Small intestine (tissue), 7 donors: ENCODE data around the gene MYL5. TPM values are rescaled to one million over a fixed set of nuclear protein-coding genes. Genes with fewer than 3 reads are reported as not detected.

Experiments
- DNase-seq, 2 donors: peaks; one replicate each; pipeline versions ENCODE4 v3.0.0 to v3.0.0-alpha.2; 2013
- FAIRE-seq: peaks from 2 replicates; lab custom pipeline; 2012; peaks lifted over from hg19 to GRCh38; lab: Jason Lieb, UNC
- H3K27ac ChIP-seq, 3 donors: one replicate each; pipeline ENCODE4 v1.5.1; 2013; ENCODE audit warnings: low read length in 2 of 3, mild to moderate bottlenecking in 2 of 3, control low read depth in 1 of 3, inconsistent platforms in 1 of 3, low read depth in 1 of 3, moderate library complexity in 1 of 3
- H3K27me3 ChIP-seq, 3 donors: one replicate each; pipeline ENCODE4 v1.6.1; 2013; ENCODE audit warnings: low read length in 3 of 3, inconsistent platforms in 1 of 3; ENCODE audit not compliant: control insufficient read depth in 3 of 3, insufficient read depth in 3 of 3
- H3K36me3 ChIP-seq, 3 donors: one replicate each; pipeline ENCODE4 v1.6.1; 2013; ENCODE audit warnings: low read length in 3 of 3, inconsistent platforms in 1 of 3, low read depth in 1 of 3, mild to moderate bottlenecking in 1 of 3, moderate library complexity in 1 of 3; ENCODE audit not compliant: control insufficient read depth in 3 of 3, insufficient read depth in 2 of 3
- H3K4me1 ChIP-seq, 3 donors: one replicate each; pipeline ENCODE4 v1.6.1; 2013; ENCODE audit warnings: low read length in 2 of 3, inconsistent platforms in 1 of 3, low read depth in 1 of 3, mild to moderate bottlenecking in 1 of 3, moderate library complexity in 1 of 3; ENCODE audit not compliant: control insufficient read depth in 3 of 3, insufficient read depth in 2 of 3
- H3K4me3 ChIP-seq, 3 donors: one replicate each; pipeline ENCODE4 v1.5.1; 2013; ENCODE audit warnings: low read length in 3 of 3, control low read depth in 1 of 3, inconsistent platforms in 1 of 3, low read depth in 1 of 3, mild to moderate bottlenecking in 1 of 3, moderate library complexity in 1 of 3
- H3K9me3 ChIP-seq, 2 donors: one replicate each; pipeline ENCODE4 v1.6.1; 2013; ENCODE audit warnings: low read depth in 1 of 2, low read length in 1 of 2; ENCODE audit not compliant: control insufficient read depth in 2 of 2, insufficient read depth in 1 of 2
- WGBS, 3 donors: extraction: QIAGEN DNeasy Blood & Tissue Kit; methylation state at CpG; one replicate each; pipeline ENCODE4 v1.1.7; 2013; 5-methylcytosine and 5-hydroxymethylcytosine counted together
- polyA plus RNA-seq, 4 donors: library from polyadenylated mRNA; stranded (reverse) in 3 of 4; unstranded in 1 of 4; fragments of 200-250 nt in 3 of 4; fragments of 120-200 nt in 1 of 4; gene quantifications; one replicate each; pipeline versions ENCODE4 v1.2.1 to v1.2.3, GENCODE V29; 2013
- donor health status: healthy with polysubstance abuse.
- donor health status: control.
- donor health status: control.
- donor health status: Bipolar disorder and iron deficiency.
- donor health status: healthy.

MYL5 gene
- polyA plus RNA-seq, 4 donors = 36.1 to 316 (median 159) TPM

GRCh38 chr4:653831-654502 is 20.4 kb upstream of the MYL5 start:
- FAIRE-seq (no peak), DNase-seq (no peak)
- no peak overlapping the region for H3K27ac ChIP-seq
- H3K4me1 ChIP-seq = no peaks in the 10 kb centered on the region
- H3K36me3 ChIP-seq = no peaks in the 10 kb centered on the region
- H3K4me3 ChIP-seq = no peak overlapping the region
- no peaks in the 10 kb centered on the region for H3K9me3 ChIP-seq
- WGBS, 3 donors = 85 to 86% (median 85%) methylated on average over 28 to 29 of the region's 29 CpGs
- H3K27me3 ChIP-seq = peaks cover 0 to 28% (median 4%) of the 10 kb centered on the region in 3 donors

- Histone ChIP-seq H3K27ac (no peak overlapping the region), H3K4me3 (no peak overlapping the region), H3K4me1 (no peaks in the 10 kb centered on the region), H3K36me3 (no peaks in the 10 kb centered on the region), H3K9me3 (no peaks in the 10 kb centered on the region), H3K27me3 (peaks cover 0 to 28% (median 4%) of the 10 kb centered on the region in 3 donors)
- 93 to 94% (median 93%) methylated on average over 16 to 17 of the region's 17 CpGs for WGBS, 3 donors
- DNase-seq (no peak), FAIRE-seq (no peak)
Measured at GRCh38 chr4:654503-654845, 19.9 kb upstream of the MYL5 start.

GRCh38 chr4:654871-655463 is 19.4 kb upstream of the MYL5 start:
- H3K9me3 ChIP-seq = no peaks in the 10 kb centered on the region
- no peaks in the 10 kb centered on the region for H3K4me1 ChIP-seq
- H3K4me3 ChIP-seq = no peak overlapping the region
- peaks cover 0 to 27% (median 4%) of the 10 kb centered on the region in 3 donors for H3K27me3 ChIP-seq
- FAIRE-seq = no peak
- WGBS, 3 donors = 48 to 55% (median 52%) methylated on average over 17 of the region's 17 CpGs
- DNase-seq = no peak
- no peak overlapping the region for H3K27ac ChIP-seq
- H3K36me3 ChIP-seq = peaks cover 0 to 3% (median 0%) of the 10 kb centered on the region in 3 donors

GRCh38 chr4:655464-656151 is 18.7 kb upstream of the MYL5 start:
- H3K4me3 ChIP-seq = no peak overlapping the region
- DNase-seq (no peak), FAIRE-seq (no peak)
- H3K9me3 ChIP-seq = no peaks in the 10 kb centered on the region
- peaks cover 0 to 4% (median 0%) of the 10 kb centered on the region in 3 donors for H3K36me3 ChIP-seq
- H3K4me1 ChIP-seq = no peaks in the 10 kb centered on the region
- H3K27ac ChIP-seq = no peak overlapping the region
- 55 to 65% (median 63%) methylated on average over 23 to 26 of the region's 26 CpGs for WGBS, 3 donors
- peaks cover 0 to 21% (median 4%) of the 10 kb centered on the region in 3 donors for H3K27me3 ChIP-seq

GRCh38 chr4:656436-657337 is 17.7 kb upstream of the MYL5 start:
- H3K27ac ChIP-seq = no peak overlapping the region
- H3K4me3 ChIP-seq = no peak overlapping the region
- peaks cover 0 to 12% (median 2%) of the 10 kb centered on the region in 3 donors for H3K27me3 ChIP-seq
- WGBS, 3 donors = 67 to 72% (median 69%) methylated on average over 53 to 58 of the region's 58 CpGs
- peaks cover 0 to 4% (median 0%) of the 10 kb centered on the region in 3 donors for H3K36me3 ChIP-seq
- H3K4me1 ChIP-seq = no peaks in the 10 kb centered on the region
- no peak for DNase-seq
- H3K9me3 ChIP-seq = no peaks in the 10 kb centered on the region
- FAIRE-seq = no peak

- FAIRE-seq = no peak
- 70 to 81% (median 78%) methylated on average over 19 to 23 of the region's 23 CpGs for WGBS, 3 donors
- Histone ChIP-seq H3K36me3 (peaks cover 0 to 4% (median 0%) of the 10 kb centered on the region in 3 donors), H3K4me1 (no peaks in the 10 kb centered on the region), H3K9me3 (no peaks in the 10 kb centered on the region), H3K4me3 (no peak overlapping the region), H3K27ac (no peak overlapping the region), H3K27me3 (peaks cover 0 to 6% (median 2%) of the 10 kb centered on the region in 3 donors)
- DNase-seq = no peak
Measured at GRCh38 chr4:657338-657833, 17.0 kb upstream of the MYL5 start.

- Histone ChIP-seq H3K36me3 (peaks cover 0 to 4% (median 0%) of the 10 kb centered on the region in 3 donors), H3K27ac (no peak overlapping the region), H3K4me1 (no peaks in the 10 kb centered on the region), H3K9me3 (no peaks in the 10 kb centered on the region), H3K27me3 (peaks cover 0 to 4% (median 2%) of the 10 kb centered on the region in 3 donors), H3K4me3 (no peak overlapping the region)
- no peak for FAIRE-seq
- no peak for DNase-seq
- 77 to 84% (median 83%) methylated on average over 23 to 27 of the region's 27 CpGs for WGBS, 3 donors
Measured at GRCh38 chr4:657834-658667, 16.3 kb upstream of the MYL5 start.
